ENCODE measurements around the gene NFATC3. TPM values are rescaled to one million over a fixed set of nuclear protein-coding genes. Genes with fewer than 3 reads are reported as not detected.

The NFATC3 gene
- total RNA-seq, 1 experiment from 2014 or later: 43.9 TPM

DNA sequence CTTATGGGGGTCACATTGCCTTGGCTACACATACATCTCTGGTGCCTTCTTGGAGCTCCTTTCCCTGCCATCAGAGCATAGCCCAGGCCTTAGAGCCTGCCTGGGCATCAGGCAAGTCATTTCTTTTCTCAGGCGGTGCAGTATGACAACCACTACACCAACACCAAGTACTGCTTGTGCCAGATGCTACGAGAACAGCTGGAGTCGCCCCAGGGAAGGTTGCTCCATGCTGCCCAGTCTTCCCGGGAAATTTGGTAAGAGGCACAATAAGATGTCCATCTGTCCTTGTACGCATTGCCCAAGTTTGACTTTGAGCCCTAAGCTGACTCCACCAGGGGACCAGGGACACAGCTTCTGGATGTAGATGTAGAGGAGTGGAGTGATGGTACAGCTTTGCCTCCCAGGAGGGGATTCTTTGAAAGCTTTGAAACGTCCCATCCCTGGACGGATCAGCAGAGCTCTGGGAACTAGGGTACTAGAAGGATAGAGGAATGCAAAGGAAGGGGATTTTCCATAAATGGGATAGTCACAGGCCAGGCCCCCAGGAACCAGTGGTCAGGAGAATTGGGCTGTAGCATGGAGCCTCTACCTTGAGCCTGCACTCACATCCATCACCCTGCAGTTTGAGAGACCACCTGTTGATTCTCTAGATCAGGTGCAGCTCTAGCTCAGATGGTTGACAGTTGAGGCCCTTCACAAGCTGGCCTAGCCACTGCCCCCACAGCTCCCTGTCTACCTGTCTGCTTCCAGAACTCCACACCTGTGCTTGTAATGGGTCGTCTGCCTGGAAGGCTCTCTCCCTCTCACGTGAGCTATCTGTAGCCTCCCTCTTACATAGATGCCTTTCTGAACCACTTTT lies 11.0 kb upstream of the NFATC3 start:
- H3K27me3 ChIP-seq (replicated peaks; ENCODE audit: control insufficient read depth, insufficient read depth, low read length): no peaks in the 10 kb centered on the region
- Mint-ChIP-seq H3K36me3 (ENCODE audit: insufficient read depth, unreplicated experiment) (peaks cover 33% of the 10 kb centered on the region), H3K4me1 (ENCODE audit: low read depth, unreplicated experiment) (no peaks in the 10 kb centered on the region), H3K27ac (ENCODE audit: unreplicated experiment) (no peak overlapping the region), H3K27me3 (ENCODE audit: insufficient read depth, unreplicated experiment) (no peaks in the 10 kb centered on the region), H3K4me3 (ENCODE audit: unreplicated experiment) (no peak overlapping the region), H3K9me3 (ENCODE audit: unreplicated experiment) (no peaks in the 10 kb centered on the region)
- CTCF ChIA-PET: interaction anchor here (0.7 kb wide), 1 partner anchor 10 kb away, joined by 3 read pairs; no protein-coding TSS in a partner anchor
- no peak overlapping the region for H3K4me3 ChIP-seq (ENCODE audit: low read depth, low read length)
- intact Hi-C loops (cut with micrococcal nuclease; ENCODE audit: unreplicated experiment): no loop called here
- no peaks in the 10 kb centered on the region for H3K9me3 ChIP-seq
- H3K36me3 ChIP-seq (ENCODE audit: control insufficient read depth, insufficient read depth, low read length): peaks cover 12% of the 10 kb centered on the region
- BruUV-seq (replicated peaks): no TSS peak
- peaks cover 10% of the 10 kb centered on the region for H3K4me1 ChIP-seq
- TF ChIP-seq CTCF (IDR thresholded peaks at IDR 0.05; ENCODE audit: insufficient read depth in 1 of 2, low read depth in 1 of 2, low read length in 1 of 2, severe bottlenecking in 1 of 2, unreplicated experiment in 1 of 2): no peak
- no peak for DNase-seq
- POLR2A ChIA-PET: no interaction called here

DNA sequence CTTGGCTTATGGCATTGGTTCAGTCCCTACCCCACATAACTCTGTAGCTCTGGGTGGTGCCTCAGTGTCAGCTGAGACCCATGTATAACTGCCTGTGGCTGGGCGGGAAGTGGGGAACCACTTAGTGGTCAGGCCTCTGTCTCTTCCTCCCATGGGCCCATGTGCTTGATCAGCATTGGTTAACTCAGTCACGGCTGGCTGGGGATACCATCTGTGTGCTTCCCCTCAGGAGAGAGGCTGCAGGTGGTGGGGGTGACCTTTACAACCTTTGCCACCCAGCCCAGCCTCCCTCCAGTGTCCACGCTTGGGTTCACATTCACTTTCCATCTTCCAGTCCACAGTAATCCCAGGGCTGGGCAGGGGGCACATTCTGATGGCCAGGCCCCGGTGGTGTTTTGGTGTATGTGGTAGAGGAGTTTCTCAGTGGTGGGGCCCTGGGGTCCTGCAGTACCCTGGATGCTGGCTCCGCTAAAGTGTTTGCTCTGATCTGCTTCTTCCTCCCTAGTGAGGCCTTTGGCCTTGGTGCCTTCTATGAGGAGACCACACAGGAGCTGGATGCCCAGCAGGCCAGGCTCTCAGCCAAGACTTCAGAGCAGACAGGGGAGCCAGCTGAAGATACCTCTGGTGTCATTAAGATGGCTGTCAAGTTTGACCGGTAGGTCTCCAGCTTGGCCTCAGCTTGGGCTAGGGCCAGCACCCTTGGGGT lies 10.2 kb upstream of the NFATC3 start:
- Histone ChIP-seq H3K9me3 (no peaks in the 10 kb centered on the region), H3K36me3 (ENCODE audit: control insufficient read depth, insufficient read depth, low read length) (peaks cover 12% of the 10 kb centered on the region), H3K27me3 (replicated peaks; ENCODE audit: control insufficient read depth, insufficient read depth, low read length) (no peaks in the 10 kb centered on the region), H3K4me3 (ENCODE audit: low read depth, low read length) (no peak overlapping the region), H3K4me1 (peaks cover 19% of the 10 kb centered on the region)
- H3K36me3 Mint-ChIP-seq (ENCODE audit: insufficient read depth, unreplicated experiment): peaks cover 33% of the 10 kb centered on the region
- no peak overlapping the region for H3K4me3 Mint-ChIP-seq (ENCODE audit: unreplicated experiment)
- H3K27me3 Mint-ChIP-seq (ENCODE audit: insufficient read depth, unreplicated experiment): no peaks in the 10 kb centered on the region
- intact Hi-C loops (cut with micrococcal nuclease; ENCODE audit: unreplicated experiment): no loop called here
- H3K9me3 Mint-ChIP-seq (ENCODE audit: unreplicated experiment): no peaks in the 10 kb centered on the region
- DNase-seq: no peak
- POLR2A ChIA-PET: no interaction called here
- peaks cover 8% of the 10 kb centered on the region for H3K4me1 Mint-ChIP-seq (ENCODE audit: low read depth, unreplicated experiment)
- CTCF ChIA-PET: no interaction called here
- no peak overlapping the region for H3K27ac Mint-ChIP-seq (ENCODE audit: unreplicated experiment)
- TF ChIP-seq CTCF (IDR thresholded peaks at IDR 0.05; ENCODE audit: insufficient read depth in 1 of 2, low read depth in 1 of 2, low read length in 1 of 2, severe bottlenecking in 1 of 2, unreplicated experiment in 1 of 2): no peak
- BruUV-seq (replicated peaks): no TSS peak

DNA sequence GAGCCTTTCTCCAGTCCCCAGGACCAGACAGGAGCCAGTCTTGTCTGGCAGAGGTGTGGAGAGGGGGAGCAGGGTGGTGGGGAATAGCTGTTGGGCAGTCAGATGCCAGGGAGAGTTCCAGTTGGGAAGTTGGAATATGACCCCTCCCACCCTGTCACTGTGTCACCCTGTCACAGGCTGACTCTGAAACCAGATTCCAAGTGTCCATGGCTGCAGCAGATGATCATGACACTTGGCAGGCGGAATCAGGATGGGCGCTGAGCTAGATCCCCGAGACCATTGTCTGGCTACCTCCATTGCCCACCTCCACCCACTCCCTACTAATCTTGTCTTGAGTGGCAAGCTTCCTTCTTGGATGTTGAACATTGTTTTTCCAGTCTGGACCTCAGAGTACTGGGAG lies 9.2 kb upstream of the NFATC3 start:
- DNase-seq: no peak
- H3K4me3 Mint-ChIP-seq (ENCODE audit: unreplicated experiment): no peak overlapping the region
- Histone ChIP-seq H3K27me3 (replicated peaks; ENCODE audit: control insufficient read depth, insufficient read depth, low read length) (no peaks in the 10 kb centered on the region), H3K36me3 (ENCODE audit: control insufficient read depth, insufficient read depth, low read length) (peaks cover 8% of the 10 kb centered on the region), H3K9me3 (no peaks in the 10 kb centered on the region), H3K4me1 (peaks cover 22% of the 10 kb centered on the region), H3K4me3 (ENCODE audit: low read depth, low read length) (no peak overlapping the region)
- POLR2A ChIA-PET: no interaction called here
- no peaks in the 10 kb centered on the region for H3K27me3 Mint-ChIP-seq (ENCODE audit: insufficient read depth, unreplicated experiment)
- no TSS peak for BruUV-seq (replicated peaks)
- no peak for TF ChIP-seq CTCF (IDR thresholded peaks at IDR 0.05; ENCODE audit: insufficient read depth in 1 of 2, low read depth in 1 of 2, low read length in 1 of 2, severe bottlenecking in 1 of 2, unreplicated experiment in 1 of 2)
- no peak overlapping the region for H3K27ac Mint-ChIP-seq (ENCODE audit: unreplicated experiment)
- H3K36me3 Mint-ChIP-seq (ENCODE audit: insufficient read depth, unreplicated experiment): peaks cover 31% of the 10 kb centered on the region
- intact Hi-C loops (cut with micrococcal nuclease; ENCODE audit: unreplicated experiment): no loop called here
- peaks cover 10% of the 10 kb centered on the region for H3K4me1 Mint-ChIP-seq (ENCODE audit: low read depth, unreplicated experiment)
- CTCF ChIA-PET: no interaction called here
- no peaks in the 10 kb centered on the region for H3K9me3 Mint-ChIP-seq (ENCODE audit: unreplicated experiment)
